ENCODE results near the gene RAD51B. TPM values are rescaled to one million over a fixed set of nuclear protein-coding genes. Genes with fewer than 3 reads are reported as not detected.

Gene RAD51B
- total RNA-seq, 1 experiment from 2014 or later, result 16.7 TPM

GRCh38 chr14:68627050-68627867 lies 807.7 kb downstream of the RAD51B start:
- H4K5ac ChIP-seq (ENCODE audit: insufficient read length, low read depth, low read length), result no peak overlapping the region
- Mint-ChIP-seq H3K4me3 (no peak overlapping the region), H3K27me3 (ENCODE audit: low read depth) (peaks cover 19% of the 10 kb centered on the region), H3K9me3 (no peaks in the 10 kb centered on the region; a peak in 1 of 5 replicates), H3K36me3 (ENCODE audit: insufficient read depth in 1 of 3, low read depth in 3 of 3) (no peaks in the 10 kb centered on the region; a peak in 1 of 7 replicates), H3K27ac (no peak overlapping the region), H3K4me1 (peaks cover 28 to 40% of the 10 kb centered on the region in 2 experiments)
- H4K8ac ChIP-seq (replicated peaks; ENCODE audit: insufficient read length, low read depth, low read length), result no peak overlapping the region
- WGBS (ENCODE audit: extremely low coverage, insufficient read length, low lambda C conversion rate), result no CpG with 5 or more reads among the region's 6 CpGs
- H3K56ac ChIP-seq (ENCODE audit: insufficient read length, low read depth, low read length), result no peak overlapping the region
- peaks cover 7% of the 10 kb centered on the region for H3K23me2 ChIP-seq (ENCODE audit: insufficient read length, low read depth, low read length, poor library complexity, severe bottlenecking)
- no peaks in the 10 kb centered on the region for H3K9me3 ChIP-seq (ENCODE audit: control insufficient read depth, low read depth, low read length)
- DNase-seq, result no peak
- H3K23ac ChIP-seq (ENCODE audit: insufficient read length, low read depth, low read length), result no peak overlapping the region
- no peaks in the 10 kb centered on the region for H3K27me3 ChIP-seq (ENCODE audit: insufficient read depth, low read length)
- no peak for TF ChIP-seq CTCF (conservative IDR thresholded peaks at IDR 0.05)
- H3K14ac ChIP-seq (ENCODE audit: insufficient read depth, low read length), result no peak overlapping the region
- H3T11ph ChIP-seq (ENCODE audit: low read length), result no peak overlapping the region
- no peaks in the 10 kb centered on the region for H3K4me1 ChIP-seq (ENCODE audit: insufficient read depth, low read length)
- no peak overlapping the region for H3K27ac ChIP-seq (ENCODE audit: insufficient read length, low read depth, low read length)
- no peak overlapping the region for H2AK5ac ChIP-seq (ENCODE audit: insufficient read length, low read length)
- H2BK20ac ChIP-seq (ENCODE audit: low read depth, low read length, poor library complexity, severe bottlenecking), result no peak overlapping the region
- H3K18ac ChIP-seq (ENCODE audit: insufficient read length, low read depth, low read length), result no peak overlapping the region
- no peak overlapping the region for H2AFZ ChIP-seq (ENCODE audit: low read length)
- H2BK120ac ChIP-seq (ENCODE audit: low read depth, low read length, poor library complexity, severe bottlenecking), result no peak overlapping the region
- H2BK5ac ChIP-seq (ENCODE audit: insufficient read length, low read length), result no peak overlapping the region
- H4K20me1 ChIP-seq (ENCODE audit: control insufficient read depth, insufficient read depth, insufficient read length), result no peaks in the 10 kb centered on the region
- no peak overlapping the region for H2BK12ac ChIP-seq (ENCODE audit: insufficient read length, low read depth, low read length)
- no peaks in the 10 kb centered on the region for H3K79me2 ChIP-seq (ENCODE audit: insufficient read depth, low read length)
- H3K9ac ChIP-seq (ENCODE audit: extremely low read depth, insufficient read length, low read length), result no peak overlapping the region
- H3K79me1 ChIP-seq (ENCODE audit: insufficient read depth, low read depth, low read length, poor library complexity, severe bottlenecking), result no peaks in the 10 kb centered on the region
- H3K4me2 ChIP-seq (ENCODE audit: insufficient read depth, insufficient read length, low read length), result no peak overlapping the region
- H3K4ac ChIP-seq (ENCODE audit: low read depth, low read length), result no peak overlapping the region
- H4K91ac ChIP-seq (ENCODE audit: insufficient read length, low read depth, low read length), result no peak overlapping the region
- H2BK15ac ChIP-seq (ENCODE audit: low read depth, low read length), result no peak overlapping the region
